Adrenal gland (tissue), 12 donors: ENCODE measurements around the gene NOS2. TPM values are rescaled to one million over a fixed set of nuclear protein-coding genes. Genes with fewer than 3 reads are reported as not detected.
A peak's percentile ranks its signal among the peaks of the same experiment; 100 is the strongest.

ENCODE experiments used
- DNase-seq, 7 donors: peaks; one replicate each; pipeline ENCODE4 v3.0.0-alpha.2; 2019 to 2020
- H3K27ac ChIP-seq, 5 donors: fragments of 200-600 bp; sonication (generic) in 4 of 5; 1 replicate in 3 of 5; 2 replicates in 2 of 5; pipeline versions ENCODE4 v1.5.1 to v1.8.0; 2016 to 2020; ENCODE audit warnings: mild to moderate bottlenecking in 1 of 5
- H3K27me3 ChIP-seq: fragments of 200-600 bp; 2 replicates; pipeline ENCODE4 v1.8.0; 2021
- H3K36me3 ChIP-seq, 2 donors: fragments of 200-600 bp; replicated peaks in 1 of 2; 1 replicate in 1 of 2; 2 replicates in 1 of 2; pipeline versions ENCODE4 v1.5.1 to v1.8.0; 2018 to 2022
- H3K4me1 ChIP-seq, 2 donors: fragments of 200-600 bp; replicated peaks in 1 of 2; 1 replicate in 1 of 2; 2 replicates in 1 of 2; pipeline versions ENCODE4 v1.5.1 to v1.8.0; 2018 to 2021
- H3K4me3 ChIP-seq, 4 donors: fragments of 200-600 bp; sonication (generic) in 3 of 4; one replicate each; pipeline ENCODE4 v1.5.1; 2016 to 2018
- H3K9me3 ChIP-seq, 3 donors: fragments of 200-600 bp; sonication (generic) in 1 of 3; replicated peaks in 1 of 3; 1 replicate in 2 of 3; 2 replicates in 1 of 3; pipeline versions ENCODE4 v1.5.1 to v1.8.0; 2016 to 2021
- POLR2A ChIP-seq, 2 donors: fragments of 450-650 bp; IDR thresholded peaks; one replicate each; pipeline ENCODE4 v1.6.1; 2017; ENCODE audit warnings: antibody characterized with exemption in 2 of 2, mild to moderate bottlenecking in 2 of 2, moderate library complexity in 1 of 2
- WGBS, 4 donors: extraction: QIAGEN DNeasy Blood & Tissue Kit in 2 of 4; methylation state at CpG; one replicate each; pipeline versions ENCODE4 v1.1.5 to v1.1.7; 2013 to 2017; 5-methylcytosine and 5-hydroxymethylcytosine counted together
- intact Hi-C, 2 donors: fragments of 100-400 bp; cut with DNase I; formaldehyde crosslinking; loops; one replicate each; pipeline versions ENCODE4 v1.14.1 to v1.15.0; 2022 to 2023
- polyA plus RNA-seq, 3 donors: library from polyadenylated mRNA; stranded (reverse); fragments of 200-250 nt in 2 of 3; fragments of 350-450 nt in 1 of 3; fragmentation: Illumina TruSeq in 1 of 3; extraction: RNeasy Lipid Tissue Mini Kit (QIAGEN cat#74804) in 1 of 3; gene quantifications; one replicate each; pipeline ENCODE4 v1.2.3, GENCODE V29; 2013 to 2014
- total RNA-seq, 9 donors: library from RNA; depleted of rRNA in 4 of 9; stranded (reverse); fragments of >200 nt in 4 of 9; fragments of 120-200 nt in 1 of 9; fragmentation: NEBNext Ultra II Directional in 1 of 9; extraction: Animal tissue kit (Norgen Biotek cat#: 25700) in 1 of 9; gene quantifications; one replicate each; pipeline versions ENCODE4 v1.1.0 to v1.2.4, GENCODE V29; 2013 to 2023
- TF ChIP-seq, protein P1 (sequence below), 6 experiments: fragments of 450-650 bp in 4 of 6; fragments of 200-600 bp in 2 of 6; sonication (generic) in 1 of 6; IDR thresholded peaks; 1 replicate in 5 of 6; 2 replicates in 1 of 6; pipeline versions ENCODE4 v1.5.1 to v1.8.0; 2016 to 2021; ENCODE audit warnings: antibody characterized with exemption in 6 of 6, mild to moderate bottlenecking in 2 of 6, moderate library complexity in 1 of 6
- donor health status: healthy with polysubstance abuse.
- donor health status: Bipolar disorder and iron deficiency.
- donor health status: DM: yes; HTN: yes; CAD: no.
- donor health status: DM: no; HTN: no; CAD: no.
- donor health status: DM: no; HTN: no; CAD: no.
- donor health status: DM: yes; HTN: yes; CAD: no.

NOS2 gene
- total and polyA plus RNA-seq, 12 donors, result 0.17 to 3.3 (median 0.61) TPM

DNA sequence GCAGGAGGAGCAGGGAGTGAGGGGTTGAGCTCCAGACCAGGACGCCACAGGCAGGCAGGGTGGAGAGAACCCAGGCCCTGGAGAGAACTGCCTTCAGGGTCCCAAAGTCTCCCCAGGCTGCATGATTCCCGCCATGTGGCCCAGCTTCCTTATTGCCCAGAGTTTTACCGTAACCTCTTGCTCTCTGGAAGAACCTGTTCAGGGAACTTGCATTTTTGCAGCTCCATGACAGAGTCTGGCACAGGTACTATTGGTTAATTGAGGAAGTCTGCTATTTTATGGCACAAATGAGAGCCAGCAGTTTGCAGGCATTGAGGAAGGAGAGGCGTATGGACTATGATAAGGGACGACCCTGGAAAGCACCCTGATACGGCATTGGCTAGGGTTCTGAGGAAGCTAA lies 11.6 kb upstream of the NOS2 start:
- H3K27me3 ChIP-seq, result no peaks in the 10 kb centered on the region
- intact Hi-C loops, result no loop called here
- no peak for TF ChIP-seq POLR2A (IDR thresholded peaks at IDR 0.05)
- TF ChIP-seq, protein P1, sequence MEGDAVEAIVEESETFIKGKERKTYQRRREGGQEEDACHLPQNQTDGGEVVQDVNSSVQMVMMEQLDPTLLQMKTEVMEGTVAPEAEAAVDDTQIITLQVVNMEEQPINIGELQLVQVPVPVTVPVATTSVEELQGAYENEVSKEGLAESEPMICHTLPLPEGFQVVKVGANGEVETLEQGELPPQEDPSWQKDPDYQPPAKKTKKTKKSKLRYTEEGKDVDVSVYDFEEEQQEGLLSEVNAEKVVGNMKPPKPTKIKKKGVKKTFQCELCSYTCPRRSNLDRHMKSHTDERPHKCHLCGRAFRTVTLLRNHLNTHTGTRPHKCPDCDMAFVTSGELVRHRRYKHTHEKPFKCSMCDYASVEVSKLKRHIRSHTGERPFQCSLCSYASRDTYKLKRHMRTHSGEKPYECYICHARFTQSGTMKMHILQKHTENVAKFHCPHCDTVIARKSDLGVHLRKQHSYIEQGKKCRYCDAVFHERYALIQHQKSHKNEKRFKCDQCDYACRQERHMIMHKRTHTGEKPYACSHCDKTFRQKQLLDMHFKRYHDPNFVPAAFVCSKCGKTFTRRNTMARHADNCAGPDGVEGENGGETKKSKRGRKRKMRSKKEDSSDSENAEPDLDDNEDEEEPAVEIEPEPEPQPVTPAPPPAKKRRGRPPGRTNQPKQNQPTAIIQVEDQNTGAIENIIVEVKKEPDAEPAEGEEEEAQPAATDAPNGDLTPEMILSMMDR (IDR thresholded peaks at IDR 0.05), result no peak
- no peaks in the 10 kb centered on the region for H3K9me3 ChIP-seq
- no peak overlapping the region for H3K27ac ChIP-seq
- no peaks in the 10 kb centered on the region for H3K36me3 ChIP-seq
- H3K4me3 ChIP-seq, result no peak overlapping the region
- peak in 1 of 7 donors; percentile 17 for DNase-seq
- no peaks in the 10 kb centered on the region for H3K4me1 ChIP-seq
- WGBS, 4 donors, result 86 to 98% (median 93%) methylated on average over 5 to 6 of the region's 6 CpGs

DNA sequence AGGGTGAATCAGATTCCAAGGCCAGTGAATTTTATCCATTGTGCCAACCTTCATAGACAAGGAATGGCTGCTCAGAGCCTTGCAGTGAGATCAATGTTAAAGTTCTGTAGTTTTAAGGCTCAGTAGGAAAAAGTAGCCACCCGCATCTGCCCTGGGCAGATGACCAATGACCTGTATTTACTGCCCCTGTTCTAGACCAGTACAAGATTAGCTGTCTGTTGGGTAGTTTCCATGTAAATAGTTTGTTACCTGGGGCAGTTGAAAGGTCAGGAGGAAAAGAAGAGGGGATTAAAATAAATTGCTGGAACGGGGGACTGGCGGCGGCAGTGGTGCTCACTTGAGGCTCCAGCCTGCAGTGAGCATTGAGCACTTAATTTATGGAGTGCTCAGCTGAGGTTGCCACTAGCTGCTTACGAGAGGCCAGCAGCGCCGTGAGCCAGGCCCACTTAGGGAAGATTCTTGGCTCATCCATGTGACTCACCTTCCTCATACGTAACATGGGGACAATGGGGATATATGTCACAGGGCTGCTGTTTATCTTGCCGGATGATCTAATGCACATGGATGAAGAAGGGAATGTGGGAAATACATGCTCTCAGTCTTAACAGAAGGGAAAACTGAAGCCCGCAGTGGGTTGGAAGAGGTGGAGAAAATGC lies 10.7 kb upstream of the NOS2 start:
- intact Hi-C loops, result no loop called here
- Histone ChIP-seq H3K27me3 (no peaks in the 10 kb centered on the region), H3K27ac (no peak overlapping the region), H3K9me3 (no peaks in the 10 kb centered on the region), H3K4me1 (no peaks in the 10 kb centered on the region), H3K4me3 (no peak overlapping the region), H3K36me3 (no peaks in the 10 kb centered on the region)
- TF ChIP-seq, protein P1 (IDR thresholded peaks at IDR 0.05), result no peak
- no peak for TF ChIP-seq POLR2A (IDR thresholded peaks at IDR 0.05)
- 81 to 88% (median 83%) methylated on average over 10 of the region's 10 CpGs for WGBS, 4 donors
- peak in 1 of 7 donors; percentile 18 for DNase-seq

DNA sequence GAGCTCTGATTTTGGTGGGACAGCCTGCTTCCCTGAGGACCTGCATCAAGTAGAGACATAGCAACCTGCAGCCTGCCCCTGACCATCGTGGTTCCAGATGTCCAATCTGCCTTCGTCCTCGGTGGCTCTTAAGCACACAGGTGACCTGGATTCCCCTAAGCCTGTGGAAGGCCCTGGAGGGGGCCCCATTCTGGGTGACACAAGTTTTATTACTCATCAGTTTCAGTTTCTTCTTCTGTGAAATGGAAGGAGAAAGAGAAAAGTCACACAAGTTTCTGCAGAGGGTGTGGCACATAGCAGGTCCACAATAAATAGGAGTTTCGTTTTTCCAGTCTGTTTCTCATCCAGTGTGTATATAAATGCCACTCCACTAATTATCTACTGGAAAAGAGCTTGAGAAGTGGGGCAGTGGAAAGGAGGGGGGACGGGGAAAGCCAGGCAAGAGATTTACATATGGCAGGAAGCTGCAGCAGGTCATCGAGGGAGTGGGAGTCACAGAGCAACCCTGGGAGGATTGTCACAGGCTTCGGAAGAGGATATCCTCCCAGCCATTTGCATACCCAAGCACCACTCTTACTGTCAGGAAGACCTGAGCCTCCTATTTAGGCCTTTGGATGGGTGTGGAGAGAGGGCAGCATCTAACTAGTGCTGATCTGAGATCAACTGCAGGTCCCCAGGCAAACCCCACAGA lies 10.0 kb upstream of the NOS2 start:
- intact Hi-C loops, result no loop called here

DNA sequence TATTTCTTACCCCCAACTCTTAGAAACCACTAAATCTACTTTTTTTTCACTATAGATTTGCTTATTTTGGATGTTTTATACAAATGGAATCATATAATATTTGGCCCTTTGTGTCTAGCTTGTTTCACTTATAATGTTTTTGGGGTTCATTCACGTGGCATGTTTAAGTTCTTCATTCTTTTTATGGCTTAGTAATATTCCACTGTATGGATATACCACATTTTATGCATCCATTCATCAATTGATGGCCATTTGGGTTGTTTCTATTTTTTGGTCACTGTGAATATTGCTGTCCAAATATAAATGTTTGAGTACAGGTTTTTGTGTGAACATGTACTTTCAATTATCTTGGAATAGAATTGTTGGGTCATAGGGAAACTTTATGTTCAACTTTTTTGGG lies 9.2 kb upstream of the NOS2 start:
- Histone ChIP-seq H3K9me3 (no peaks in the 10 kb centered on the region), H3K4me1 (no peaks in the 10 kb centered on the region), H3K4me3 (no peak overlapping the region), H3K36me3 (no peaks in the 10 kb centered on the region), H3K27me3 (no peaks in the 10 kb centered on the region), H3K27ac (no peak overlapping the region)
- TF ChIP-seq POLR2A (IDR thresholded peaks at IDR 0.05), result no peak
- TF ChIP-seq, protein P1 (IDR thresholded peaks at IDR 0.05), result no peak
- WGBS, 4 donors, result 90 to 98% (median 96%) methylated on average over 1 of the region's 1 CpG
- no peak for DNase-seq
- intact Hi-C loops, result loop anchor here (5.0 to 10.0 kb wide), 2 partner anchors 68 to 445 kb away; no protein-coding TSS in a partner anchor

More for the DNA sequence above, 10.0 kb upstream of the NOS2 start:
- DNase-seq, result peak in 1 of 7 donors; percentile 44
- Histone ChIP-seq H3K9me3 (no peaks in the 10 kb centered on the region), H3K4me1 (no peaks in the 10 kb centered on the region), H3K36me3 (no peaks in the 10 kb centered on the region), H3K4me3 (no peak overlapping the region), H3K27ac (no peak overlapping the region), H3K27me3 (no peaks in the 10 kb centered on the region)
- 54 to 66% (median 63%) methylated on average over 4 to 7 of the region's 7 CpGs for WGBS, 4 donors
- TF ChIP-seq, protein P1 (IDR thresholded peaks at IDR 0.05), result no peak
- no peak for TF ChIP-seq POLR2A (IDR thresholded peaks at IDR 0.05)
